Measurements from ENCODE around the gene CD300E. TPM values are rescaled to one million over a fixed set of nuclear protein-coding genes. Genes with fewer than 3 reads are reported as not detected.

CD300E gene
- total and polyA plus RNA-seq, 2 of the 4 experiments (the other 2 are of a cell fraction): not detected

- Histone ChIP-seq H3K79me1 (ENCODE audit: low read depth in 1 of 2, low read length in 2 of 2) (no peaks in the 10 kb centered on the region), H3K56ac (ENCODE audit: extremely low read depth, insufficient read depth, low read length) (no peak overlapping the region), H3K4me3 (ENCODE audit: insufficient read depth, low read depth, low read length) (no peak overlapping the region), H2BK5ac (ENCODE audit: low read depth, low read length, poor library complexity, severe bottlenecking) (no peak overlapping the region), H3K9ac (ENCODE audit: low read depth, low read length) (no peak overlapping the region), H4K5ac (ENCODE audit: low read depth, low read length) (no peak overlapping the region), H3K18ac (ENCODE audit: low read depth, low read length) (no peak overlapping the region), H3K9me1 (ENCODE audit: insufficient read depth, low read length) (no peaks in the 10 kb centered on the region), H2BK120ac (ENCODE audit: low read depth, low read length) (no peak overlapping the region), H2BK15ac (ENCODE audit: low read depth, low read length) (no peak overlapping the region), H3K27me3 (ENCODE audit: control insufficient read depth, insufficient read depth, low read length) (no peaks in the 10 kb centered on the region), H2BK20ac (ENCODE audit: low read depth, low read length) (no peak overlapping the region), H3K14ac (replicated peaks; ENCODE audit: low read depth, low read length) (no peak overlapping the region), H3K4me2 (ENCODE audit: low read depth, low read length) (no peak overlapping the region), H4K8ac (ENCODE audit: low read depth in 2 of 2, low read length in 2 of 2) (no peak overlapping the region), H3K36me3 (ENCODE audit: control insufficient read depth, insufficient read depth, low read length) (no peaks in the 10 kb centered on the region), H3K9me3 (ENCODE audit: control insufficient read depth, insufficient read depth, low read length) (no peaks in the 10 kb centered on the region), H3K4me1 (ENCODE audit: control insufficient read depth, insufficient read depth, low read length) (no peaks in the 10 kb centered on the region), H2AK9ac (replicated peaks; ENCODE audit: low read depth, low read length, poor library complexity) (no peak overlapping the region), H4K20me1 (ENCODE audit: insufficient read depth, low read length) (no peaks in the 10 kb centered on the region), H4K91ac (ENCODE audit: insufficient read depth, low read depth, low read length) (no peak overlapping the region), H2AK5ac (ENCODE audit: low read depth, low read length) (no peak overlapping the region), H3K23ac (ENCODE audit: low read depth, low read length) (no peak overlapping the region), H2AFZ (replicated peaks; ENCODE audit: low read length, poor library complexity) (no peak overlapping the region), H3K4ac (ENCODE audit: low read depth, low read length) (no peak overlapping the region), H3K27ac (ENCODE audit: insufficient read depth, low read length) (no peak overlapping the region)
- TF ChIP-seq RCOR1 (IDR thresholded peaks at IDR 0.05; ENCODE audit: insufficient replicate concordance, low read length) (no peak), CEBPB (IDR thresholded peaks at IDR 0.05; ENCODE audit: low read depth, low read length) (no peak), MAZ (IDR thresholded peaks at IDR 0.05; ENCODE audit: borderline replicate concordance, low read depth, low read length) (no peak)
- dilution Hi-C loops (cut with HindIII; ENCODE audit: low sequenced_read_pairs, unreplicated experiment) (no loop called here), in situ Hi-C loops (cut with MboI; ENCODE audit: low sequenced_read_pairs) (no loop called here), intact Hi-C loops (cut with micrococcal nuclease) (no loop called here)
- BruUV-seq (replicated peaks): no TSS peak
- 17% methylated on average over 1 of the region's 2 CpGs; no CpG with 5 or more reads in 1 of the 2 experiments for WGBS, 2 experiments (ENCODE audit: extremely low coverage in 2 of 2, insufficient read length in 1 of 2)
- CTCF ChIA-PET: no interaction called here
- DNase-seq: no peak
- POLR2A ChIA-PET (ENCODE audit: unreplicated experiment): no interaction called here
- ATAC-seq (ENCODE audit: low read depth): no peak
Observed at GRCh38 chr17:74637926-74638325, 14.4 kb upstream of the CD300E start.
